ENCODE results near the gene CD44.

- TF ChIP-seq CTCF (IDR thresholded peaks at IDR 0.05) (no peak), POLR2A (IDR thresholded peaks at IDR 0.05) (no peak)
Observed at GRCh38 chr11:35158701-35159510, 19.9 kb downstream of the CD44 start.

Measured in uterus (tissue), 2 donors.